Stimulated activated CD4-positive, alpha-beta T cell treated with anti-CD3 and anti-CD28 coated beads, Interleukin-12 subunit alpha, Interleukin-12 subunit beta, amount 100 ng/mL, for 48 hours (primary cell): ENCODE results near the gene NUBP2.

Source experiments
- DNase-seq, 3 donors: peaks; one replicate each; pipeline ENCODE4 v3.0.0-alpha.2; 2020; ENCODE audit warnings: low read depth in 2 of 3, low spot score in 1 of 3

NUBP2 gene

GRCh38 chr16:1757714-1758461 is 24.9 kb upstream of the NUBP2 start:
- DNase-seq: no peak

GRCh38 chr16:1758923-1759322 is 23.8 kb upstream of the NUBP2 start:
- DNase-seq: no peak

- DNase-seq: no peak
Observed at GRCh38 chr16:1759511-1759910, 23.2 kb upstream of the NUBP2 start.

- DNase-seq: no peak
Observed at GRCh38 chr16:1760911-1761310, 21.8 kb upstream of the NUBP2 start.

GRCh38 chr16:1761751-1762150 is 21.0 kb upstream of the NUBP2 start:
- no peak for DNase-seq

- DNase-seq: no peak
Observed at GRCh38 chr16:1762196-1762878, 20.4 kb upstream of the NUBP2 start.

GRCh38 chr16:1762879-1763520 is 19.8 kb upstream of the NUBP2 start:
- no peak for DNase-seq

GRCh38 chr16:1763521-1764511 is 18.9 kb upstream of the NUBP2 start:
- no peak for DNase-seq

GRCh38 chr16:1764971-1765370 is 17.8 kb upstream of the NUBP2 start:
- DNase-seq: no peak

- DNase-seq: no peak
Observed at GRCh38 chr16:1765826-1766225, 16.9 kb upstream of the NUBP2 start.

- DNase-seq: no peak
Observed at GRCh38 chr16:1766231-1766630, 16.5 kb upstream of the NUBP2 start.

- DNase-seq: no peak
Observed at GRCh38 chr16:1766701-1767100, 16.1 kb upstream of the NUBP2 start.

- DNase-seq: no peak
Observed at GRCh38 chr16:1767116-1767994, 15.4 kb upstream of the NUBP2 start.

GRCh38 chr16:1768061-1768766 is 14.5 kb upstream of the NUBP2 start:
- DNase-seq: no peak

GRCh38 chr16:1768767-1769401 is 13.9 kb upstream of the NUBP2 start:
- DNase-seq: no peak

GRCh38 chr16:1769402-1770300 is 13.1 kb upstream of the NUBP2 start:
- no peak for DNase-seq

GRCh38 chr16:1770328-1771187 is 12.2 kb upstream of the NUBP2 start:
- peak in 2 of 3 donors; percentile 39 to 51 for DNase-seq
